H1 (cell line): ENCODE measurements around the gene SMG7. TPM values are rescaled to one million over a fixed set of nuclear protein-coding genes. Genes with fewer than 3 reads are reported as not detected.

Experiments used
- CTCF ChIA-PET: fragments of 300-600 bp; sonication (Branson Sonifier 250); formaldehyde crosslinking; loops from one replicate; lab custom pipeline; 2021; ENCODE audit not compliant: partially characterized antibody; lab: Charles Lee
- POLR2A ChIA-PET: fragments of 300-600 bp; sonication (Branson Sonifier 250); formaldehyde crosslinking; loops from one replicate; lab custom pipeline; 2021; ENCODE audit warnings: inconsistent platforms; ENCODE audit not compliant: partially characterized antibody; lab: Charles Lee
- DNase-seq, 2 experiments: peaks; one replicate each; pipeline versions ENCODE4 v3.0.0 to v3.0.0-alpha.2; 2010 to 2022; ENCODE audit warnings: low spot score in 2 of 2, low read depth in 1 of 2, mixed read lengths in 1 of 2
- FAIRE-seq: peaks from 2 replicates; lab custom pipeline; 2011; peaks lifted over from hg19 to GRCh38; lab: Jason Lieb, UNC
- H2AFZ ChIP-seq: 2 replicates; pipeline ENCODE4 v1.8.1; 2012; ENCODE audit warnings: low read length, inconsistent platforms
- H2AK5ac ChIP-seq: 2 replicates; pipeline ENCODE4 v1.6.1; 2013; ENCODE audit warnings: low read depth, low read length
- H2BK120ac ChIP-seq: replicated peaks from 2 replicates; pipeline ENCODE3; 2013; ENCODE audit warnings: low read depth, low read length, inconsistent platforms
- H2BK12ac ChIP-seq: 2 replicates; pipeline ENCODE4 v1.6.1; 2013; ENCODE audit warnings: low read depth, low read length
- H2BK15ac ChIP-seq: 2 replicates; pipeline ENCODE4 v1.6.1; 2013; ENCODE audit warnings: low read length
- H2BK20ac ChIP-seq: 2 replicates; pipeline ENCODE4 v1.6.1; 2013; ENCODE audit warnings: low read length
- H2BK5ac ChIP-seq: 2 replicates; pipeline ENCODE4 v1.6.1; 2013; ENCODE audit warnings: low read depth, low read length
- H3K14ac ChIP-seq: 2 replicates; pipeline ENCODE4 v1.6.1; 2013; ENCODE audit warnings: inconsistent platforms; ENCODE audit not compliant: insufficient read length
- H3K18ac ChIP-seq: 2 replicates; pipeline ENCODE4 v1.6.1; 2013; ENCODE audit warnings: low read length; ENCODE audit errors: extremely low read depth
- H3K23ac ChIP-seq: 2 replicates; pipeline ENCODE4 v1.6.1; 2013; ENCODE audit warnings: inconsistent platforms; ENCODE audit not compliant: insufficient read length
- H3K23me2 ChIP-seq: 2 replicates; pipeline ENCODE4 v1.6.1; 2013; ENCODE audit warnings: low read depth, low read length
- H3K27ac ChIP-seq: 2 replicates; pipeline ENCODE4 v1.6.1; 2011; ENCODE audit warnings: low read depth, low read length, inconsistent platforms
- H3K27me3 ChIP-seq, 4 experiments: replicated peaks in 1 of 4; 1 replicate in 1 of 4; 2 replicates in 3 of 4; pipeline versions ENCODE4 v1.6.1 to v1.8.1; 2011 to 2013; ENCODE audit warnings: low read length in 3 of 4, mild to moderate bottlenecking in 3 of 4, inconsistent platforms in 2 of 4, mixed read lengths in 2 of 4, moderate library complexity in 1 of 4; ENCODE audit not compliant: control insufficient read depth in 3 of 4, insufficient read depth in 3 of 4; ENCODE audit errors: extremely low read depth in 1 of 4
- H3K36me3 ChIP-seq, 4 experiments: 2 replicates each; pipeline versions ENCODE4 v1.6.1 to v1.8.1; 2011 to 2013; ENCODE audit warnings: mild to moderate bottlenecking in 4 of 4, low read length in 3 of 4, moderate library complexity in 2 of 4, control low read depth in 1 of 4, inconsistent platforms in 1 of 4; ENCODE audit not compliant: insufficient read depth in 4 of 4, control insufficient read depth in 2 of 4
- H3K4ac ChIP-seq: replicated peaks from 2 replicates; pipeline ENCODE3; 2013; ENCODE audit warnings: low read length, low read depth, mixed read lengths, inconsistent platforms; ENCODE audit not compliant: insufficient read length
- H3K4me1 ChIP-seq, 4 experiments: replicated peaks in 1 of 4; 1 replicate in 1 of 4; 2 replicates in 3 of 4; pipeline versions ENCODE4 v1.6.1 to v1.8.1; 2011 to 2013; ENCODE audit warnings: low read length in 3 of 4, inconsistent platforms in 2 of 4, mixed read lengths in 1 of 4; ENCODE audit not compliant: insufficient read depth in 4 of 4, control insufficient read depth in 3 of 4
- H3K4me2 ChIP-seq, 2 experiments: 2 replicates each; pipeline versions ENCODE4 v1.6.1 to v1.8.1; 2011 to 2013; ENCODE audit warnings: low read depth in 2 of 2, low read length in 2 of 2, control low read depth in 1 of 2, inconsistent platforms in 1 of 2, mild to moderate bottlenecking in 1 of 2; ENCODE audit not compliant: insufficient read depth in 1 of 2
- H3K4me3 ChIP-seq, 4 experiments: fragments of 200-600, 300-600 bp in 1 of 4; sonication (generic), shearing (Covaris generic), sonication (Bioruptor Twin) in 1 of 4; 2 replicates each; pipeline versions ENCODE4 v1.5.1 to v1.8.1; 2011 to 2016; ENCODE audit warnings: low read length in 4 of 4, low read depth in 3 of 4, control low read depth in 2 of 4, inconsistent platforms in 2 of 4, mild to moderate bottlenecking in 2 of 4, mixed read lengths in 1 of 4, moderate library complexity in 1 of 4; ENCODE audit not compliant: insufficient read depth in 2 of 4; ENCODE audit errors: extremely low read depth in 1 of 4
- H3K56ac ChIP-seq: replicated peaks from 2 replicates; pipeline ENCODE3; 2013; ENCODE audit warnings: low read depth, mild to moderate bottlenecking, mixed read lengths, low read length, inconsistent platforms; ENCODE audit not compliant: insufficient read length
- H3K79me1 ChIP-seq: 2 replicates; pipeline ENCODE4 v1.6.1; 2013; ENCODE audit warnings: low read depth, low read length, control low read depth
- H3K79me2 ChIP-seq, 2 experiments: 2 replicates each; pipeline versions ENCODE4 v1.6.1 to v1.8.1; 2012 to 2013; ENCODE audit warnings: low read length in 2 of 2, mild to moderate bottlenecking in 2 of 2, inconsistent platforms in 1 of 2; ENCODE audit not compliant: insufficient read depth in 2 of 2, control insufficient read depth in 1 of 2
- H3K9ac ChIP-seq, 4 experiments: replicated peaks in 1 of 4; 1 replicate in 1 of 4; 2 replicates in 3 of 4; pipeline versions ENCODE4 v1.6.1 to v1.8.1; 2011 to 2013; ENCODE audit warnings: low read depth in 3 of 4, low read length in 3 of 4, control low read depth in 2 of 4, mild to moderate bottlenecking in 2 of 4, moderate library complexity in 2 of 4, inconsistent platforms in 1 of 4; ENCODE audit errors: extremely low read depth in 1 of 4
- H3K9me3 ChIP-seq, 2 experiments: 2 replicates each; pipeline versions ENCODE4 v1.6.1 to v1.8.1; 2012 to 2013; ENCODE audit warnings: mild to moderate bottlenecking in 2 of 2, moderate library complexity in 2 of 2, control low read depth in 1 of 2, inconsistent platforms in 1 of 2, low read depth in 1 of 2, low read length in 1 of 2, mixed read lengths in 1 of 2; ENCODE audit not compliant: insufficient read depth in 2 of 2
- H4K20me1 ChIP-seq, 2 experiments: replicated peaks in 1 of 2; 2 replicates each; pipeline versions ENCODE3 to v1.8.1; 2011 to 2013; ENCODE audit warnings: inconsistent platforms in 2 of 2, low read length in 2 of 2, mild to moderate bottlenecking in 1 of 2; ENCODE audit not compliant: insufficient read depth in 2 of 2, control insufficient read depth in 1 of 2
- H4K5ac ChIP-seq: 2 replicates; pipeline ENCODE4 v1.6.1; 2013; ENCODE audit warnings: low read length, low read depth, mixed read lengths, inconsistent platforms; ENCODE audit not compliant: insufficient read length
- H4K8ac ChIP-seq: 2 replicates; pipeline ENCODE4 v1.8.0; 2013; ENCODE audit warnings: mild to moderate bottlenecking, moderate library complexity, low read length, inconsistent platforms; ENCODE audit not compliant: insufficient read depth; ENCODE audit errors: extremely low read depth
- H4K91ac ChIP-seq: replicated peaks from 2 replicates; pipeline ENCODE3; 2013; ENCODE audit warnings: low read length, mixed read lengths, inconsistent platforms; ENCODE audit not compliant: insufficient read length
- CHD1 ChIP-seq: IDR thresholded peaks from 2 replicates; pipeline ENCODE4 v1.6.1; 2012; ENCODE audit warnings: low read depth, low read length, improper control_type of control experiment
- GTF2F1 ChIP-seq: IDR thresholded peaks from 2 replicates; pipeline ENCODE4 v1.6.1; 2012; ENCODE audit warnings: low read depth, low read length, improper control_type of control experiment, borderline replicate concordance
- JUND ChIP-seq: IDR thresholded peaks from 2 replicates; pipeline ENCODE4 v1.6.1; 2011; ENCODE audit warnings: mild to moderate bottlenecking, improper control_type of control experiment, low read length
- KDM5A ChIP-seq: fragments of 200-600 bp; IDR thresholded peaks from 2 replicates; pipeline ENCODE4 v1.7.1; 2012; ENCODE audit warnings: mild to moderate bottlenecking, low read length, inconsistent platforms, mixed read lengths
- MAFK ChIP-seq: IDR thresholded peaks from 2 replicates; pipeline ENCODE4 v1.6.1; 2012; ENCODE audit warnings: low read depth, mild to moderate bottlenecking, improper control_type of control experiment, low read length
- SIN3A ChIP-seq, 2 experiments: IDR thresholded peaks in 1 of 2; conservative IDR thresholded peaks in 1 of 2; 2 replicates each; pipeline ENCODE4 v1.6.1; 2011 to 2012; ENCODE audit warnings: low read length in 2 of 2, improper control_type of control experiment in 1 of 2, low read depth in 1 of 2, mild to moderate bottlenecking in 1 of 2
- SIX5 ChIP-seq: IDR thresholded peaks from 2 replicates; pipeline ENCODE4 v1.6.1; 2011; ENCODE audit warnings: mild to moderate bottlenecking, low read depth, low read length
- SUZ12 ChIP-seq: fragments of 200-600 bp; sonication (generic); IDR thresholded peaks from 2 replicates; pipeline ENCODE4 v1.6.1; 2012; ENCODE audit warnings: mild to moderate bottlenecking, inconsistent platforms, low read length, moderate library complexity, mixed read lengths
- TBP ChIP-seq: IDR thresholded peaks from 2 replicates; pipeline ENCODE4 v1.6.1; 2011; ENCODE audit warnings: low read depth, low read length, improper control_type of control experiment
- YY1 ChIP-seq: IDR thresholded peaks from 2 replicates; pipeline ENCODE4 v1.6.1; 2011; ENCODE audit warnings: low read depth, mild to moderate bottlenecking, low read length
- WGBS, 2 experiments: shearing (Covaris generic) in 1 of 2; methylation state at CpG; one replicate each; pipeline versions ENCODE4 v1.1.6 to v1.1.7; 2013 to 2015; ENCODE audit warnings: low lambda C conversion rate in 2 of 2, mixed read lengths in 2 of 2, inconsistent platforms in 1 of 2, low coverage in 1 of 2, missing lambda C conversion rate in 1 of 2; ENCODE audit not compliant: insufficient replicate concordance in 2 of 2, insufficient coverage in 1 of 2, insufficient read length in 1 of 2; ENCODE audit errors: extremely low coverage in 1 of 2, missing lambda C conversion rate in 1 of 2; 5-methylcytosine and 5-hydroxymethylcytosine counted together
- polyA plus RNA-seq, 7 experiments: library from polyadenylated mRNA; depleted of rRNA in 3 of 7; stranded (reverse) in 5 of 7; unstranded in 2 of 7; fragments of >200 nt in 5 of 7; fragments of 200-250 nt in 2 of 7; gene quantifications; 1 replicate in 5 of 7; 2 replicates in 1 of 7; 4 replicates in 1 of 7; pipeline versions ENCODE4 v1.2.1 to v1.2.3, GENCODE V29; 2011 to 2013; ENCODE audit warnings: missing spikeins in 2 of 7, mixed read lengths in 2 of 7
- total RNA-seq: library from RNA; stranded (reverse); fragmentation: NEBNext Ultra II Directional; extraction: Animal tissue kit (Norgen Biotek cat#: 25700); gene quantifications from 2 replicates; pipeline ENCODE4 v1.2.1, GENCODE V29; 2021

SMG7 gene
- total and polyA plus RNA-seq, 2 of the 8 experiments (the other 6 are each of a cell fraction or from before 2014, with no cell fraction given): 39.3 to 65.6 TPM

GRCh38 chr1:183595537-183595936 lies 123.2 kb downstream of the SMG7 start:
- CTCF ChIA-PET: interaction anchor here (0.9 kb wide), 1 partner anchor 14 kb away, joined by 3 read pairs; no protein-coding TSS in a partner anchor
- no peak for TF ChIP-seq MAFK
- no peak for TF ChIP-seq TBP
- no peak for TF ChIP-seq SUZ12
- TF ChIP-seq SIN3A (conservative IDR thresholded peaks at IDR 0.05 in 1 of 2, IDR thresholded peaks at IDR 0.05 in 1 of 2; ENCODE audit: low read depth in 1 of 2, low read length in 2 of 2): no peak
- TF ChIP-seq CHD1: no peak
- no peak for TF ChIP-seq KDM5A
- no peak for TF ChIP-seq GTF2F1
- no peak for TF ChIP-seq JUND
- TF ChIP-seq SIX5: no peak
- no peak for TF ChIP-seq YY1
- TF ChIP-seq, all 59 proteins: peak for 0
- 90% methylated on average over 2 of the region's 2 CpGs; no CpG with 5 or more reads in 1 of the 2 experiments for WGBS, 2 experiments

More at GRCh38 chr1:183595537-183595936, 123.2 kb downstream of the SMG7 start:
- H4K8ac ChIP-seq: no peak overlapping the region
- no peak overlapping the region for H3K4ac ChIP-seq
- DNase-seq (no peak), FAIRE-seq (no peak)
- H3K56ac ChIP-seq: no peak overlapping the region
- no peak overlapping the region for H4K91ac ChIP-seq
- no peak overlapping the region for H2AK5ac ChIP-seq
- H4K20me1 ChIP-seq: no peaks in the 10 kb centered on the region
- no peaks in the 10 kb centered on the region for H3K79me2 ChIP-seq
- H2BK12ac ChIP-seq: no peak overlapping the region
- H3K79me1 ChIP-seq: no peaks in the 10 kb centered on the region
- H2BK120ac ChIP-seq: no peak overlapping the region
- no peaks in the 10 kb centered on the region; a peak in 1 of 7 replicates for H3K27me3 ChIP-seq
- H3K18ac ChIP-seq: no peak overlapping the region
- H3K36me3 ChIP-seq: no peaks in the 10 kb centered on the region
- H3K23me2 ChIP-seq: no peaks in the 10 kb centered on the region
- POLR2A ChIA-PET: interaction anchor here (1.2 kb wide), 1 partner anchor 9 kb away, joined by 3 read pairs; no protein-coding TSS in a partner anchor
- no peak overlapping the region for H2BK20ac ChIP-seq
- H3K14ac ChIP-seq: no peak overlapping the region
- H3K4me1 ChIP-seq: no peaks in the 10 kb centered on the region; a peak in 1 of 7 replicates
- no peak overlapping the region for H2BK15ac ChIP-seq
- no peaks in the 10 kb centered on the region for H3K9me3 ChIP-seq
- no peak overlapping the region for H4K5ac ChIP-seq
- no peak overlapping the region for H3K9ac ChIP-seq
- no peak overlapping the region for H3K27ac ChIP-seq
- no peak overlapping the region for H2AFZ ChIP-seq
- H3K4me2 ChIP-seq: no peak overlapping the region
- H3K23ac ChIP-seq: no peak overlapping the region
- H2BK5ac ChIP-seq: no peak overlapping the region
- H3K4me3 ChIP-seq: no peak overlapping the region
